ENCODE data around the gene L3MBTL3. TPM values are rescaled to one million over a fixed set of nuclear protein-coding genes. Genes with fewer than 3 reads are reported as not detected.

Gene L3MBTL3
- total RNA-seq, 4 donors from 2014 or later = 3.1 to 6.7 (median 3.6) TPM

DNA sequence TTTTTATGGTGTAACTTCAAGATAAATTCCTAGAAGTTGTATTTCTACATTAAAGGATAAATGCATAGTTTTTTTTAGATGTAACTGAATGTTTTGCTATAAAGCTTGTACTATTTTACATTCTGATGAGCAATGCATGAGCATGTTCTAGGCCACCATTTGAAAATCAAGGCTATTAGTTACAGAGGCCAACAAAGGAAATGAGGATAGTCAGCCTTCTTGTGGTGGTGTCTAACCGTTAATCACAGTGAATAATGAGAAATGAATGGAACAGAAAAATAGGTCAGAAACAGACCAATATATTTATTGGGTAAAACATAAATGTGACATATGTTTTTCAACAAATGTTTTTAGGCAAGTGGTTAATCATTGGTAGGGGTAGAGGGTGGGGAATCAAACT lies 37.6 kb upstream of the L3MBTL3 start:
- no peak overlapping the region for H3K27ac ChIP-seq (replicated peaks in 1 of 4)
- 94% methylated on average over 1 of the region's 1 CpG for WGBS
- TF ChIP-seq, protein P1, sequence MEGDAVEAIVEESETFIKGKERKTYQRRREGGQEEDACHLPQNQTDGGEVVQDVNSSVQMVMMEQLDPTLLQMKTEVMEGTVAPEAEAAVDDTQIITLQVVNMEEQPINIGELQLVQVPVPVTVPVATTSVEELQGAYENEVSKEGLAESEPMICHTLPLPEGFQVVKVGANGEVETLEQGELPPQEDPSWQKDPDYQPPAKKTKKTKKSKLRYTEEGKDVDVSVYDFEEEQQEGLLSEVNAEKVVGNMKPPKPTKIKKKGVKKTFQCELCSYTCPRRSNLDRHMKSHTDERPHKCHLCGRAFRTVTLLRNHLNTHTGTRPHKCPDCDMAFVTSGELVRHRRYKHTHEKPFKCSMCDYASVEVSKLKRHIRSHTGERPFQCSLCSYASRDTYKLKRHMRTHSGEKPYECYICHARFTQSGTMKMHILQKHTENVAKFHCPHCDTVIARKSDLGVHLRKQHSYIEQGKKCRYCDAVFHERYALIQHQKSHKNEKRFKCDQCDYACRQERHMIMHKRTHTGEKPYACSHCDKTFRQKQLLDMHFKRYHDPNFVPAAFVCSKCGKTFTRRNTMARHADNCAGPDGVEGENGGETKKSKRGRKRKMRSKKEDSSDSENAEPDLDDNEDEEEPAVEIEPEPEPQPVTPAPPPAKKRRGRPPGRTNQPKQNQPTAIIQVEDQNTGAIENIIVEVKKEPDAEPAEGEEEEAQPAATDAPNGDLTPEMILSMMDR (IDR thresholded peaks at IDR 0.05) = no peak
- no peaks in the 10 kb centered on the region for H3K27me3 ChIP-seq
- H3K4me3 ChIP-seq = no peak overlapping the region
- no peaks in the 10 kb centered on the region for H3K4me1 ChIP-seq
- intact Hi-C loops (cut with DNase I) = no loop called here
- no peaks in the 10 kb centered on the region for H3K36me3 ChIP-seq
- DNase-seq (ENCODE audit: extremely low spot score) = no peak
- peaks cover 0 to 19% (median 13%) of the 10 kb centered on the region in 4 donors for H3K9me3 ChIP-seq

DNA sequence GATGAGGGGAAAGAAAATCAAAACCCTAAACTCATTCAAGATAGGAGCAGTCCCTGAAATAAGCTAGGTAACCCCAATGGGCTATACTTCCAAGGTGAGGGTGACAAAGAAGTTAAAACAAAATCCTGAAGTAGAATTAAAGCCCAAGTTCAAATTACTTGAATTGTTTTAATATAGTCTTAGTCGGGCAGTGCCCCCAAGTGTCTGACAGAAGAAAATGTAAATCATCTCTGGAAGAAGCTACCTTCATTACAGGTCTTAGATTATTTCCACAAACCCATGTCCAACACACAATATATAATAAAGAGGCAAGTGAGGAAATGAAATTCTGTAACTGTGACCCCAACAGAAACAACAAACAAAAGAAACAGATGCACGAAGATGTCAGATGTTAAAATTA lies 36.8 kb upstream of the L3MBTL3 start:
- DNase-seq (ENCODE audit: extremely low spot score) = no peak
- peaks cover 0 to 19% (median 13%) of the 10 kb centered on the region in 4 donors for H3K9me3 ChIP-seq
- H3K27me3 ChIP-seq = no peaks in the 10 kb centered on the region
- no peaks in the 10 kb centered on the region for H3K36me3 ChIP-seq
- TF ChIP-seq, protein P1 (IDR thresholded peaks at IDR 0.05) = no peak
- no peak for TF ChIP-seq EP300 (IDR thresholded peaks at IDR 0.05)
- no peak for TF ChIP-seq POLR2AphosphoS5 (IDR thresholded peaks at IDR 0.05)
- TF ChIP-seq POLR2A (IDR thresholded peaks at IDR 0.05; ENCODE audit: low read depth) = no peak
- no peaks in the 10 kb centered on the region for H3K4me1 ChIP-seq
- intact Hi-C loops (cut with DNase I) = no loop called here
- no peak overlapping the region for H3K4me3 ChIP-seq
- H3K27ac ChIP-seq (replicated peaks in 1 of 4) = no peak overlapping the region
- 61% methylated on average over 2 of the region's 2 CpGs for WGBS

DNA sequence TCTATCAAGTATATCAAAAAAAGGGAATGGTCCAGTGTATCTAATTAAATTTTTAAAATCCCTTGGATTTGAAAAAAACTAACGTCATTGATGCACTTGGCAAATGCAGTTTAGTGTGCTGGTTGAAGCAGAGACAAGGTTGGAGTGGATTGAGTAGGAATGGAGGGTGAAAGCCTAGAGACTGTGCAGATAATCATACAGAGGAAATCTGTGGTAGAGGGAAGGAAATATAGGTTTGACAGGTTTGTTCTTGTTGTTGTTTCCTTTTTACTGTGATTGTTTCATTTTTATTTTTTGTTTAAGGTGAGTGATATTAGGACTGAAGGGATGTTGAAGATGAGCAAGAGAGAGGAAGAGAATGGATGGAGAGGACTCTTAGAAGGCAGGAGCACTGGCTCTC lies 29.0 kb upstream of the L3MBTL3 start:
- no peaks in the 10 kb centered on the region for H3K4me1 ChIP-seq
- H3K27me3 ChIP-seq = no peaks in the 10 kb centered on the region
- H3K36me3 ChIP-seq = no peaks in the 10 kb centered on the region
- H3K27ac ChIP-seq (replicated peaks in 1 of 4) = no peak overlapping the region
- no peak for DNase-seq (ENCODE audit: extremely low spot score)
- TF ChIP-seq POLR2A (IDR thresholded peaks at IDR 0.05; ENCODE audit: low read depth) = no peak
- no peak for TF ChIP-seq EP300 (IDR thresholded peaks at IDR 0.05)
- TF ChIP-seq, protein P1 (IDR thresholded peaks at IDR 0.05) = no peak
- TF ChIP-seq POLR2AphosphoS5 (IDR thresholded peaks at IDR 0.05) = no peak
- intact Hi-C loops (cut with DNase I) = no loop called here
- H3K4me3 ChIP-seq = no peak overlapping the region
- 58% methylated on average over 1 of the region's 1 CpG for WGBS
- no peaks in the 10 kb centered on the region for H3K9me3 ChIP-seq

DNA sequence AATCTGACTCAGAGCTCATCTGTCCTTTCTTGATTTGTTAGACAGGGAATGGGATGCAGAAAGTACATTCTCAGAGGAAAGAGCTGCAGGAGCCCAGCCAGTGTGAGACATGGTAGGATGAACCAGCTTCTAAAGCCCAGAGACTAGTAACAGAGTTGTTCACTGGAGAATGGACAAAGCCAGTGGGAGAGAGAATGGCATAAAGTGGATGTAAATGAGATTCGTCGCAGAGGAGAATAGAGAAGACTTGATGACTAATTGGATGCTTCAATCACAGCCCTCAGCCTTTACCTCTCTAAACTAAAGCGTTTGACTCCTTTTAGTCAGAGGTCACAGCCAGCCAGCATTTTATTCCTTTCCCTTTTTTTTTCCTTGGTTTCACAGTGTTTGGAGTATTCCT lies 25.5 kb upstream of the L3MBTL3 start:
- Histone ChIP-seq H3K27ac (replicated peaks in 1 of 4) (no peak overlapping the region), H3K4me3 (no peak overlapping the region), H3K27me3 (no peaks in the 10 kb centered on the region), H3K4me1 (no peaks in the 10 kb centered on the region), H3K9me3 (no peaks in the 10 kb centered on the region), H3K36me3 (no peaks in the 10 kb centered on the region)
- TF ChIP-seq POLR2A (IDR thresholded peaks at IDR 0.05; ENCODE audit: low read depth) = no peak
- TF ChIP-seq EP300 (IDR thresholded peaks at IDR 0.05) = no peak
- TF ChIP-seq, protein P1 (IDR thresholded peaks at IDR 0.05) = no peak
- no peak for TF ChIP-seq POLR2AphosphoS5 (IDR thresholded peaks at IDR 0.05)
- WGBS = 80% methylated on average over 3 of the region's 3 CpGs
- intact Hi-C loops (cut with DNase I) = no loop called here
- DNase-seq (ENCODE audit: extremely low spot score) = no peak

DNA sequence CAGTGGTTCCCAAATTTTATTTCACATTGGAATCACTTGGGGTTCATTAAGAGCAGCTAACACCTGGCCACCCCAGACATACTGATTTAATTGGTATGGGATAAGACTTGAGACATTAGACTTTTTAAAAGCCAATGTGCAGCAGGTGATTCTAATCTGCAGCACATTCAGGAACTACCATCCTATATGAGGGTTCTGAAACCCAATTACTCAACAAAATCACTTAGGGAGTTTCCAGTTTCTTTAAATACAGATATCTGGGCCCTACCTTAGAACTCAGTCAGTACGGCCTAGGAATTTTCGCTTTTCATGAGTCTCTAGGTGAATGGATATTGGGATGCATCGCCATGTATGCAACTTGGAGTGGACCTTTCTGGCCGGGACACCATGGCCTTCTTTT lies 24.0 kb upstream of the L3MBTL3 start:
- no peak for DNase-seq (ENCODE audit: extremely low spot score)
- H3K27ac ChIP-seq (replicated peaks in 1 of 4) = no peak overlapping the region
- WGBS = 88% methylated on average over 4 of the region's 4 CpGs
- TF ChIP-seq, protein P1 (IDR thresholded peaks at IDR 0.05) = no peak
- TF ChIP-seq EP300 (IDR thresholded peaks at IDR 0.05) = no peak
- no peak overlapping the region for H3K4me3 ChIP-seq
- intact Hi-C loops (cut with DNase I) = no loop called here
- no peaks in the 10 kb centered on the region for H3K27me3 ChIP-seq
- H3K36me3 ChIP-seq = no peaks in the 10 kb centered on the region
- no peaks in the 10 kb centered on the region for H3K9me3 ChIP-seq
- no peaks in the 10 kb centered on the region for H3K4me1 ChIP-seq

Measured in esophagus muscularis mucosa (tissue), 4 donors.